Activated gamma-delta T cell (primary cell): Measurements from ENCODE around the gene FBXO36.

Experiments
- DNase-seq: peaks from one replicate; lab custom pipeline; 2025; lab: John Stamatoyannopoulos, UW

The FBXO36 gene

DNA sequence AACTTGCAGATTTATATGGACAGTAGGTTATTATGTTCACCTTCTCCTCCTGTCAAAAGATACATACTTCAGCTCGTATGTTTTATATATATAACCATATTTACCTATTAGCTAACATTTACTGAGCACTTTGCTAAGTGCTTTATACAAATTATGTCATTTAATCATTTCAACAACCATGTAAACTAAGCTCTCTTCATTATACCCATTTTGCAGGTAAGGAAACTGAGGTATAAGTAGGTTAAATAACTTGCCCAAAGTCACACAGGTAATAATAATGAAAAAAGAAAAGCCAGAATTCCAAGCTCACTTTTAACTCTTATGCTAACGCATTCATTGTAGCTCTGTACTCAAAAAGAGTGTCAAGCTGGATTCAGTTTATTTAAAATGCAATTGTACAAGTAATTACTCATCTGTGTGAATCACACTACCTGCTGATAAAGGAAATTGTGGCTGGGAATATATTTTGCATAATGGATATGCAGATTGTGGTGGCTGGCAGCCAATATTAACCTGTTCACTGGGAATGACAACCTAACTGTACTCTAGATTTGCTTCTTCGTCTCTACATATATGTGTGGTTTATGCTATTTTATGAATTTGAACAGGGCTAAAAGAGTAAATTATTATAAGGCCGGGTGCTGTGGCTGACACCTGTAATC, 125.8 kb downstream of the FBXO36 start:
- DNase-seq = no peak

DNA sequence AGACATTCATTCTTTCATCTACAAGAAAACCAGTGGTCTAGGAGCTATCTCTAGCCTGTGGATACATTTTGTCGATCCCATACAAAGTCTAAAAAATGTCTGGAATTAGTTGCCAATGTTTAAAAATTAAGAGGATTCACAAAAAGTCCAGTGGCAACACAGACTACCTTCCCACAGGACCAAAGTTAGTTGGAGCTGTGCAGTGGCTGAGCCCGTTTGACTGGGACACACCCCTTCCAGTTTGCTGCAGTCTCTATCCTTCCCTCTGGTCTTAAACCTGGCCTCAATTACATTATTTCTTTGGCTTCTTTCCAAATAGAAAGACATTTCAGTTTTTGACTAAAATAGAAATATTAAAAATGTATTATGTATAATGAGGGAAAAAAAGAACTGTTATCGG, 127.8 kb downstream of the FBXO36 start:
- DNase-seq = no peak

DNA sequence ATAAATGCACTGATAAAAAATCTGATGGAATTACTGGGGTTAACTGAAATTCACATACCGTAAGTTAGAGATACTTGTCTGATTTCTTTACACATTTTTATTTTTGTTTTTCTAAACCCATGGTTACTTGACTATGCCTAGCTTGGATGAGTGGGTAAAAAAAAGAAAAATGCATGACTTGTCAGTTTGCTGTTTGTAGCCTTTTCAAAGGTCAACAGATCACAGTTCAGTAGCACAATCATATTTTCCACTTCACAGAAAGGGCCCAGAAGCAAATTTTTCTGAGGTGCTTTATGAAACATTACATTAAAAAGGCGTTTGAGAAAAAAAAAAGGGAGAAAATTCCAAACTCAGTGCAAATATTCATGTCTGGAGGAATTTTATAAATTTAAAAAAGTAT, 130.0 kb downstream of the FBXO36 start:
- no peak for DNase-seq

DNA sequence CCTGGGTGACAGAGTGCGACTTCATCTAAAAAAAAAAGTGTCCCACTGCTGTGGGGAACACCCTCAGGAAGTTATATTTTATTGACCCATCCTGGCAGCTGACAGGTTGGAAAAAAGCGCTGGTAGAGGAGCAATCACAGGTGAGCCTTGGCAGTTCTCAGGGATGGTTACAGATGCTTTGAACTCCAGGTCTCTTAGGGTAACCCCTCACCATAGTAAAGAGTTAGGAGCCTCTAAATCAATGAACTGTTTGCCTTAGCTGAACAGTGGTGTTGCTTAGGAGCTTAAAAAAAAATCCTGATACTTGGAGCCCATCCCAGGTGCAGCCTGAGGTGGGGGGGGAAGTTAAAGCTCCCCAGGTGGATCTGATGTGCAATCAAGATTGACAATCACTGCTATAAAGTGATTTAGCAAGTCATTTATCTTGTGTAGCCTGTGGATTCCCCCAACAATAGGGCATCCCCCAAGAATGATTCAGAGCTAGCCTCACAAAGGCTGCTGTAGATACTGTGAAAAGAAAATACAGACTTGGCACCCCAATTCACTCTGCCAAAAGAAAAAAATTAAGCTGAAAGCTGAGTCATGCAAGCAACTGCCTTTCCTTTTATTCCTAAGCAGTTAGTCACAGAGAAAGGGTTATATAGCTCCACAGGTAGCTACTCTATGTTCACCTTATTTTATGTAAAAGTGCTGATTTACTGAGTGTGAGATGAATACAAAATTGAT, 131.6 kb downstream of the FBXO36 start:
- DNase-seq = no peak

DNA sequence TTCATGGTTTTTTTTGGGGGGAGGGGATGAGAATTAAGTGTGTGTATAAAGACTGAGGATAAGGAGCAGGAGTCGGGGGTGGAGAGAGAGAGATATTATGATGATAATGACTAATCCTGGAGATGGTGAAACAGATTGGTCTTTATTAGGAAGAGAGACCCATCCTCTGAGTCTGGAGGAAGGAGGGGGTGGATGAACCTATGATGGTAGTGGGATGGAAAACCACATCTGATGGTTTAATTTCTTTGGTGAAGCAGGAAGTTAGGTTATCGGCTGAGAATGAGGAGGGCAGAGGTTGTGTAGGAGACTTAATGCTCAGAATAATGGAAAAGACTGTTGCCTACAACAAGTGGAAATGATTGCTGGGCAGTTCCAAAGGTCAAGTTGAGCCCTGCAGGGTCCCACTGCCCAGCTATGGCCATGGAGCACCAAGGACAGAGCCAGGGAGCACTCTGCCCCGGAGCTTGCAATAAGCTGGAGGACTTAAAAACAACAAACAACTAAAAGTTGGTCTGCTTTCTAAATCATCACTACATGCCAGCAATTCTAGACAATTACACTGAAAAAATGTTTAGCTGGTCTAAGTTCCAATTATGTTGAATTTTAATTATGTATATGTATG, 138.5 kb downstream of the FBXO36 start:
- no peak for DNase-seq
